Trophoblast cell (in vitro differentiated cells and primary cell): ENCODE data around the gene VASP.

ENCODE experiments used
- DNase-seq, 2 donors: peaks; one replicate each; pipeline ENCODE4 v3.0.0-alpha.2; 2016
- H2AFZ ChIP-seq: 2 replicates; pipeline ENCODE4 v1.6.1; 2013; ENCODE audit warnings: low read length, moderate library complexity, mild to moderate bottlenecking; ENCODE audit not compliant: insufficient read depth, poor library complexity
- H2AK5ac ChIP-seq: 2 replicates; pipeline ENCODE4 v1.6.1; 2013; ENCODE audit warnings: mild to moderate bottlenecking, low read length
- H2BK120ac ChIP-seq: 2 replicates; pipeline ENCODE4 v1.6.1; 2013; ENCODE audit warnings: low read length, mild to moderate bottlenecking, moderate library complexity; ENCODE audit not compliant: insufficient read depth, poor library complexity
- H2BK12ac ChIP-seq: 2 replicates; pipeline ENCODE4 v1.6.1; 2013; ENCODE audit warnings: mild to moderate bottlenecking, low read length, moderate library complexity
- H2BK5ac ChIP-seq: 2 replicates; pipeline ENCODE4 v1.6.1; 2013; ENCODE audit warnings: low read length, low read depth, moderate library complexity, mild to moderate bottlenecking; ENCODE audit not compliant: poor library complexity
- H3K14ac ChIP-seq: 2 replicates; pipeline ENCODE4 v1.6.1; 2013; ENCODE audit warnings: mild to moderate bottlenecking, low read length
- H3K18ac ChIP-seq: 2 replicates; pipeline ENCODE4 v1.6.1; 2013; ENCODE audit warnings: mild to moderate bottlenecking, low read length
- H3K23ac ChIP-seq: 2 replicates; pipeline ENCODE4 v1.6.1; 2013; ENCODE audit warnings: low read length
- H3K27ac ChIP-seq: 2 replicates; pipeline ENCODE4 v1.5.1; 2013; ENCODE audit warnings: low read depth, mild to moderate bottlenecking, inconsistent platforms, low read length, moderate library complexity
- H3K27me3 ChIP-seq: 2 replicates; pipeline ENCODE4 v1.6.1; 2013; ENCODE audit warnings: inconsistent platforms, mild to moderate bottlenecking, low read length, moderate library complexity; ENCODE audit not compliant: insufficient read depth
- H3K36me3 ChIP-seq, 2 experiments: 1 replicate in 1 of 2; 2 replicates in 1 of 2; pipeline ENCODE4 v1.6.1; 2013; ENCODE audit warnings: low read length in 2 of 2, mild to moderate bottlenecking in 2 of 2, moderate library complexity in 1 of 2; ENCODE audit not compliant: insufficient read depth in 2 of 2, control insufficient read depth in 1 of 2
- H3K4ac ChIP-seq: 2 replicates; pipeline ENCODE4 v1.6.1; 2013; ENCODE audit warnings: low read depth, mild to moderate bottlenecking, low read length, moderate library complexity
- H3K4me1 ChIP-seq, 2 experiments: 1 replicate in 1 of 2; 2 replicates in 1 of 2; pipeline ENCODE4 v1.6.1; 2013; ENCODE audit warnings: low read length in 2 of 2, mild to moderate bottlenecking in 2 of 2, moderate library complexity in 1 of 2; ENCODE audit not compliant: insufficient read depth in 2 of 2, control insufficient read depth in 1 of 2
- H3K4me2 ChIP-seq: 2 replicates; pipeline ENCODE4 v1.6.1; 2013; ENCODE audit warnings: inconsistent platforms, mild to moderate bottlenecking, low read length, moderate library complexity
- H3K4me3 ChIP-seq: 2 replicates; pipeline ENCODE4 v1.5.1; 2013; ENCODE audit warnings: mild to moderate bottlenecking, low read depth, low read length, inconsistent platforms
- H3K79me1 ChIP-seq: one replicate; pipeline ENCODE4 v1.6.1; 2013; ENCODE audit warnings: low read length
- H3K79me2 ChIP-seq: 2 replicates; pipeline ENCODE4 v1.6.1; 2013; ENCODE audit warnings: low read length, mild to moderate bottlenecking; ENCODE audit not compliant: control insufficient read depth, insufficient read depth, poor library complexity
- H3K9ac ChIP-seq: 2 replicates; pipeline ENCODE4 v1.6.1; 2013; ENCODE audit warnings: mild to moderate bottlenecking, low read length
- H3K9me3 ChIP-seq: 2 replicates; pipeline ENCODE4 v1.6.1; 2013; ENCODE audit warnings: low read depth, mild to moderate bottlenecking, control low read depth, inconsistent platforms, low read length; ENCODE audit not compliant: insufficient read depth
- H4K12ac ChIP-seq: 2 replicates; pipeline ENCODE4 v1.6.1; 2013; ENCODE audit warnings: low read depth, mild to moderate bottlenecking, low read length, moderate library complexity
- H4K8ac ChIP-seq: 2 replicates; pipeline ENCODE4 v1.6.1; 2013; ENCODE audit warnings: low read depth, mild to moderate bottlenecking, low read length, moderate library complexity
- H4K91ac ChIP-seq: one replicate; pipeline ENCODE4 v1.6.1; 2013; ENCODE audit warnings: low read depth, mild to moderate bottlenecking, low read length, moderate library complexity
- WGBS: extraction: QIAGEN DNeasy Blood & Tissue Kit; methylation state at CpG from one replicate; pipeline ENCODE4 v1.1.7; 2013; ENCODE audit warnings: missing lambda C conversion rate; ENCODE audit not compliant: insufficient read length, insufficient coverage; ENCODE audit errors: extremely low coverage; 5-methylcytosine and 5-hydroxymethylcytosine counted together

VASP gene

DNA sequence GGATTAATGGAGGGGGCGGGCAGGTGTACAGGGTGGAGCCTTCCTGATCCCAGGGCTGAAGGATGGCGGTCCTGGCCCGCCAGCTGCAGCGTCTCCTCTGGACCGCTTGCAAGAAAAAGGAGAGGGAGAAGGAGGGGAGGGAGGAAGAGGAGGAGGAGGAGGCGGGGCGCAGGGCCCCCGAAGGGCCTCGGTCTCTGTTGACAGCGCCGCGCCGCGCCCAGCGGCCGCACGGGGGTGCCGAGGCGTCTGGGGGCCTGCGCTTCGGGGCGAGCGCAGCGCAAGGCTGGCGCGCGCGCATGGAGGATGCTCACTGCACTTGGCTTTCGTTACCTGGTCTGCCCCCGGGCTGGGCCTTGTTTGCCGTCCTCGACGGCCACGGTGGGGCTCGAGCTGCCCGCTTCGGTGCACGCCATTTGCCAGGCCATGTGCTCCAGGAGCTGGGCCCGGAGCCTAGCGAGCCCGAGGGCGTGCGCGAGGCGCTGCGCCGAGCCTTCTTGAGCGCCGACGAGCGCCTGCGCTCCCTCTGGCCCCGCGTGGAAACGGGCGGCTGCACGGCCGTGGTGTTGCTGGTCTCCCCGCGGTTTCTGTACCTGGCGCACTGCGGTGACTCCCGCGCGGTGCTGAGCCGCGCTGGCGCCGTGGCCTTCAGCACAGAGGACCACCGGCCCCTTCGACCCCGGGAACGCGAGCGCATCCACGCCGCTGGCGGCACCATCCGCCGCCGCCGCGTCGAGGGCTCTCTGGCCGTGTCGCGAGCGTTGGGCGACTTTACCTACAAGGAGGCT, 8.7 kb upstream of the VASP start, which contains the start of gene PPM1N:
PPM1N (plus strand) TSS at position 33 of the 785 bp plus-strand sequence; CDS start at position 63, 30 bp downstream.
- Histone ChIP-seq H3K4ac (no peak within 1 kb of the TSS), H2BK120ac (no peak within 1 kb of the TSS), H3K9me3 (peaks cover 7% of the 10 kb centered on the region), H4K12ac (peak within 1 kb of the TSS; percentile 54), H2AFZ (peak within 1 kb of the TSS; percentile 4), H3K79me1 (peaks cover 4% of the 10 kb centered on the region), H3K27ac (no peak within 1 kb of the TSS), H3K4me1 (peaks cover 18 to 21% of the 10 kb centered on the region in 2 experiments), H3K4me3 (peak within 1 kb of the TSS; percentile 54), H3K27me3 (peaks cover 20% of the 10 kb centered on the region), H4K8ac (peak within 1 kb of the TSS; percentile 57), H2BK12ac (peak within 1 kb of the TSS; percentile 47), H3K18ac (no peak within 1 kb of the TSS), H3K14ac (no peak within 1 kb of the TSS), H4K91ac (no peak within 1 kb of the TSS), H3K4me2 (peak within 1 kb of the TSS; percentile 68), H2AK5ac (no peak within 1 kb of the TSS), H3K9ac (no peak within 1 kb of the TSS), H3K23ac (peak within 1 kb of the TSS; percentile 20), H3K36me3 (peaks cover 9 to 10% of the 10 kb centered on the region in 2 experiments), H2BK5ac (no peak within 1 kb of the TSS), H3K79me2 (no peaks in the 10 kb centered on the region)
- no CpG with 5 or more reads among the region's 89 CpGs for WGBS
- DNase-seq, result no peak

DNA sequence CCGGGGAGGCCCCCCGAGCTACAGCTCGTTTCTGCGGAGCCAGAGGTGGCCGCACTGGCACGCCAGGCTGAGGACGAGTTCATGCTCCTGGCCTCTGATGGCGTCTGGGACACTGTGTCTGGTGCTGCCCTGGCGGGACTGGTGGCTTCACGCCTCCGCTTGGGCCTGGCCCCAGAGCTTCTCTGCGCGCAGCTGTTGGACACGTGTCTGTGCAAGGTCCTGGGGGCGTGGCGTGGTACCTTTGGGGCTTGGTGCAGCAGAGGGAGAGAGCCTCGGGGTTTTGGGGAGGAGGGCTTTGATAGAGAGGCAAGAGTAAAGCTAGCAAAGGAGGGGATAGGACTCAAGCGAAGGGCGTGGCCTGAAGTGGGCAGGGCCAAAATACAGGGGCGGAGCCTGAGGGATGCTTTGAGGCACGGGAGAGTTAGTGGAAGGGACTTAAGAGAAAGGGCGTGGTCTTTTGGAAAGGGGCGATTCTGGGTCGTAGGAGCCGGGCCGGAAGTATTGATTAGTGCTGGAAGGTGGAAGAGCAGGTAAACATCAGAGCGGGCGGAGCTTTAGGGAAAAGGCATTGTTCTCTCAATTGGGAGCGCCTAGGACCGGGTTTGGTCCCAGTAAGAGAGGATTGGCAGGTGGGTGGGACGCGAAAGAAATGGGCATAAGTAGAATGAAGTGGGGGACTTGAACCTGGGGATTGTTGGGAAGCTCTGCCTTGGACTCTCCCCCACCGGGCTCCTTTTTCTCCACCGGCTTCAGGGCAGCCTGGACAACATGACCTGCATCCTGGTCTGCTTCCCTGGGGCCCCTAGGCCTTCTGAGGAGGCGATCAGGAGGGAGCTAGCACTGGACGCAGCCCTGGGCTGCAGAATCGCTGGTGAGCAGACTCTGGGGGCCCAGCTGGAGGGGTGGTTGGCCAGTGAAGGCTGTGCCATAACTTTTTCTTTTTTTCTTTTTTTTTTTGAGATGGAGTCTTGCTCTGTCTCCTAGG, 7.8 kb upstream of the VASP start:
- DNase-seq, result peak in 1 of 2 donors; percentile 34
- no peaks in the 10 kb centered on the region for H3K79me2 ChIP-seq
- no peak overlapping the region for H2BK120ac ChIP-seq
- no peak overlapping the region for H4K8ac ChIP-seq
- no peak overlapping the region for H3K4me3 ChIP-seq
- no peak overlapping the region for H2BK12ac ChIP-seq
- no peak overlapping the region for H4K91ac ChIP-seq
- no peak overlapping the region for H3K14ac ChIP-seq
- H3K4me1 ChIP-seq, result peaks cover 18 to 21% of the 10 kb centered on the region in 2 experiments
- peaks cover 7% of the 10 kb centered on the region for H3K9me3 ChIP-seq
- no peak overlapping the region for H3K23ac ChIP-seq
- no peak overlapping the region for H4K12ac ChIP-seq
- H3K79me1 ChIP-seq, result peaks cover 4% of the 10 kb centered on the region
- no peak overlapping the region for H2AK5ac ChIP-seq
- H3K27me3 ChIP-seq, result peaks cover 20% of the 10 kb centered on the region
- H3K4me2 ChIP-seq, result peak overlapping the region; percentile 50
- no peak overlapping the region for H2BK5ac ChIP-seq
- no peak overlapping the region for H3K9ac ChIP-seq
- H3K4ac ChIP-seq, result no peak overlapping the region
- no peak overlapping the region for H2AFZ ChIP-seq
- H3K36me3 ChIP-seq, result peaks cover 3 to 4% of the 10 kb centered on the region in 2 experiments
- no peak overlapping the region for H3K27ac ChIP-seq
- no peak overlapping the region for H3K18ac ChIP-seq
- no CpG with 5 or more reads among the region's 37 CpGs for WGBS

DNA sequence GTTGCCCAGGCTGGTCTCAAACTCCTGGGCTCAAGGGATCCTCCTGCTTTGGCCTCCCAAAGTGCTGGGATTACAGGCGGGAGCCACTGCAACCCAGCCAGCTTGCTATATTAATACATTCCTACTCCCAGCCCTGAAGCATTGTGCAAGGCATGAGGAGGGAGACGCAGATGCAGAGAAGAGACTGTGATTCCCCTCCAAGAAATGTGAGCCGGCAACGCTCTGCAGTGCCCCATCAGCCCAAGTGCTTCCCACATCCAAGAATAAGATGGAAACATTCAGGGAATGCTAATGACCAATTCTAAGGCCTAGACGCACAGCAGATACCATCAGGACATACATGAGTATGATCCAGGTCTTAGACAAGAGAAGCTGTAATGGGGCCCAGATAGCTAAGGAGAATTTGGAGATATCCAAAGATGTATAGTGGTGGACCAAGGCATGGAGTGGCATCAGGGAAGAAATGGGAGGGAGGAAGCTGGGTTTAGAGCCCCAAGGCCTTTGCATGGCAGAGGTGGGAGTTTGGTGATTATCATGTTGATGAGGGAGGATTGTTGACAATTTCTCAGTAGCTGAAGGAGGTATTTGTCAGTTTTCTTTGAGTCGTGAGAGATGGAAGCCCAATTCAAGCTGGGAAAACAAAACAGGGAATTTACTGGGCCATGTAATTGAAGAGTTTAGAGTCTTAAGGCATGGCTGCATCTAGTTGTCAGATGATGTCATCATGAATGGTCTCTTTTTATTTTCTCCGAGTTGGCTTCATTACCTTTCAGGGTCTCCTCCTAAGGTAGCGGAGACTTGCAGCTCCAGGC, 6.2 kb upstream of the VASP start:
- H2BK120ac ChIP-seq, result no peak overlapping the region

DNA sequence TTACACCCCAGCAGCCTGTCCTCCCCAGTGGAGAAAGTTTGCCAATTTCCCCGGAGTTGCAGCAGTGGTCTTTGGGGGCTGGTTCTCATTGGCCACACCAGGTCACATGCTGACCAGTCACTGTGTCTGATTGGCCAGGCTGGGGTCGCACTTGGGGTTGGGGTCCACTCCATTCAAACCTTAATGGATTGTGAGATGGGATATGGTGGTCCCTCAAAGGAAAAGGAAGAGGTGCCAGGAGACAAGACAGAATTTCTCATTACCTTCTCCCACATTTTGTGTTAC, 5.6 kb upstream of the VASP start:
- Histone ChIP-seq H4K12ac (no peak overlapping the region), H2BK12ac (no peak overlapping the region), H3K27ac (no peak overlapping the region), H3K79me2 (no peaks in the 10 kb centered on the region), H2BK5ac (no peak overlapping the region), H3K4me3 (no peak overlapping the region), H2AK5ac (no peak overlapping the region), H2BK120ac (no peak overlapping the region), H3K79me1 (peaks cover 8% of the 10 kb centered on the region), H4K91ac (no peak overlapping the region), H3K36me3 (no peaks in the 10 kb centered on the region), H2AFZ (no peak overlapping the region), H4K8ac (no peak overlapping the region), H3K18ac (no peak overlapping the region), H3K4ac (no peak overlapping the region), H3K4me2 (no peak overlapping the region), H3K4me1 (peaks cover 22 to 25% of the 10 kb centered on the region in 2 experiments), H3K9ac (no peak overlapping the region), H3K9me3 (peaks cover 7% of the 10 kb centered on the region), H3K23ac (no peak overlapping the region), H3K14ac (no peak overlapping the region), H3K27me3 (peaks cover 20% of the 10 kb centered on the region)
- DNase-seq, result no peak
- WGBS, result no CpG with 5 or more reads among the region's 2 CpGs

More for the DNA sequence above, 6.2 kb upstream of the VASP start:
- H3K23ac ChIP-seq, result no peak overlapping the region
- no peak overlapping the region for H2AK5ac ChIP-seq
- no peak overlapping the region for H3K4ac ChIP-seq
- no peak overlapping the region for H3K9ac ChIP-seq
- peaks cover 7% of the 10 kb centered on the region for H3K9me3 ChIP-seq
- no peak overlapping the region for H2BK12ac ChIP-seq
- no peaks in the 10 kb centered on the region for H3K36me3 ChIP-seq
- peaks cover 6% of the 10 kb centered on the region for H3K79me1 ChIP-seq
- no peak overlapping the region for H3K27ac ChIP-seq
- H3K4me2 ChIP-seq, result no peak overlapping the region
- peak; percentile 95 to 98 for DNase-seq
- H4K91ac ChIP-seq, result no peak overlapping the region
- no peak overlapping the region for H3K4me3 ChIP-seq
- no peak overlapping the region for H2AFZ ChIP-seq
- no peak overlapping the region for H3K18ac ChIP-seq
- peaks cover 22 to 24% of the 10 kb centered on the region in 2 experiments for H3K4me1 ChIP-seq
- no peak overlapping the region for H3K14ac ChIP-seq
- H3K27me3 ChIP-seq, result peaks cover 20% of the 10 kb centered on the region
- no peaks in the 10 kb centered on the region for H3K79me2 ChIP-seq
- no CpG with 5 or more reads among the region's 8 CpGs for WGBS
- no peak overlapping the region for H2BK5ac ChIP-seq
- H4K12ac ChIP-seq, result no peak overlapping the region
- H4K8ac ChIP-seq, result no peak overlapping the region
